H1 (cell line): ENCODE measurements around the gene CDYL.

Source experiments
- CHD2 ChIP-seq: IDR thresholded peaks from 2 replicates; pipeline ENCODE4 v1.6.1; 2012; ENCODE audit warnings: low read length, improper control_type of control experiment
- POLR2A ChIP-seq, 2 experiments: IDR thresholded peaks; 1 replicate in 1 of 2; 2 replicates in 1 of 2; pipeline ENCODE4 v1.6.1; 2011; ENCODE audit warnings: low read depth in 2 of 2, low read length in 2 of 2, mild to moderate bottlenecking in 2 of 2; ENCODE audit errors: control extremely low read depth in 1 of 2
- POLR2AphosphoS5 ChIP-seq: IDR thresholded peaks from 2 replicates; pipeline ENCODE4 v1.6.1; 2011; ENCODE audit warnings: low read depth, low read length
- RFX5 ChIP-seq: IDR thresholded peaks from 2 replicates; pipeline ENCODE4 v1.6.1; 2011; ENCODE audit warnings: low read depth, low read length, improper control_type of control experiment, borderline replicate concordance
- SP4 ChIP-seq: IDR thresholded peaks from 2 replicates; pipeline ENCODE4 v1.6.1; 2012; ENCODE audit warnings: low read length, inconsistent platforms
- TAF1 ChIP-seq: IDR thresholded peaks from 2 replicates; pipeline ENCODE4 v1.6.1; 2011; ENCODE audit warnings: mild to moderate bottlenecking, low read depth, low read length
- ZNF274 ChIP-seq: IDR thresholded peaks from 2 replicates; pipeline ENCODE4 v1.7.0; 2012; ENCODE audit warnings: low read length, borderline replicate concordance; ENCODE audit errors: extremely low read depth
- TF ChIP-seq, protein P1 (sequence below), 3 experiments: IDR thresholded peaks; 1 replicate in 2 of 3; 2 replicates in 1 of 3; pipeline versions ENCODE4 v1.5.1 to v1.6.1; 2011; ENCODE audit warnings: low read length in 3 of 3, mild to moderate bottlenecking in 3 of 3, inconsistent platforms in 2 of 3, low read depth in 1 of 3, moderate library complexity in 1 of 3; ENCODE audit not compliant: insufficient read depth in 1 of 3; ENCODE audit errors: control extremely low read depth in 1 of 3
- TF ChIP-seq, protein P2 (sequence below): IDR thresholded peaks from 2 replicates; pipeline ENCODE4 v1.6.1; 2012; ENCODE audit warnings: low read length, inconsistent platforms

DNA sequence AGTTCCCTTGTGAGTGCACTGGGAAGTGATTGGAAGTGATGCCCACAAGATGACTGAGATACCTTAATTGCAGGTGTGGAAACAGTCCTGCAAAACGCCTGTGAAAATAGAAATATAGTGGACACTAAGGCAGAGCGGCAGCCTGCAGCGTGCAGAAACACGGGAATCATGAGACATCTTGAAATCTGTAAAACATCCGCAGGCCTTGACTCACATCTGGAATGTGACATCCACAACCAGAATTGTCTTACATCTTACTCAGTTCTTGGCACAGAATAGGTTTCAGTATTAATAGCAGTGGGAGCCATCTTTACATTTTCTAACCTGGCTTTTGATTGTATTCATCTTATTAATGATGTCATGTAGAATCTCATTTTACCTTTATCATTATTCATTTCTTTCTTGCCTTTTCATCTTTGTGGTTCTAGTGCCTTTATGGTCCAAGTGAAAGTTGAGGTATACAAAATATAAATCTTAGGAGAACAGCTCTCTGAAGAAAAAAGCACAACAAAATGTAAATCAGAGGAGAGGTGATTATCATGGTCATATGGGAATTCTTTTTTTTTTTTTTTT lies 44.6 kb downstream of the CDYL start:
- TF ChIP-seq TAF1 (no peak), POLR2A (IDR thresholded peaks at IDR 0.05; ENCODE audit: control extremely low read depth in 1 of 2, low read depth in 2 of 2, low read length in 2 of 2) (no peak), POLR2AphosphoS5 (no peak), RFX5 (no peak), CHD2 (no peak), SP4 (no peak), ZNF274 (no peak)
- TF ChIP-seq, protein P1, sequence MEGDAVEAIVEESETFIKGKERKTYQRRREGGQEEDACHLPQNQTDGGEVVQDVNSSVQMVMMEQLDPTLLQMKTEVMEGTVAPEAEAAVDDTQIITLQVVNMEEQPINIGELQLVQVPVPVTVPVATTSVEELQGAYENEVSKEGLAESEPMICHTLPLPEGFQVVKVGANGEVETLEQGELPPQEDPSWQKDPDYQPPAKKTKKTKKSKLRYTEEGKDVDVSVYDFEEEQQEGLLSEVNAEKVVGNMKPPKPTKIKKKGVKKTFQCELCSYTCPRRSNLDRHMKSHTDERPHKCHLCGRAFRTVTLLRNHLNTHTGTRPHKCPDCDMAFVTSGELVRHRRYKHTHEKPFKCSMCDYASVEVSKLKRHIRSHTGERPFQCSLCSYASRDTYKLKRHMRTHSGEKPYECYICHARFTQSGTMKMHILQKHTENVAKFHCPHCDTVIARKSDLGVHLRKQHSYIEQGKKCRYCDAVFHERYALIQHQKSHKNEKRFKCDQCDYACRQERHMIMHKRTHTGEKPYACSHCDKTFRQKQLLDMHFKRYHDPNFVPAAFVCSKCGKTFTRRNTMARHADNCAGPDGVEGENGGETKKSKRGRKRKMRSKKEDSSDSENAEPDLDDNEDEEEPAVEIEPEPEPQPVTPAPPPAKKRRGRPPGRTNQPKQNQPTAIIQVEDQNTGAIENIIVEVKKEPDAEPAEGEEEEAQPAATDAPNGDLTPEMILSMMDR (IDR thresholded peaks at IDR 0.05; ENCODE audit: control extremely low read depth in 1 of 3, insufficient read depth in 1 of 3, low read depth in 1 of 3, low read length in 3 of 3), result no peak
- TF ChIP-seq, protein P2, sequence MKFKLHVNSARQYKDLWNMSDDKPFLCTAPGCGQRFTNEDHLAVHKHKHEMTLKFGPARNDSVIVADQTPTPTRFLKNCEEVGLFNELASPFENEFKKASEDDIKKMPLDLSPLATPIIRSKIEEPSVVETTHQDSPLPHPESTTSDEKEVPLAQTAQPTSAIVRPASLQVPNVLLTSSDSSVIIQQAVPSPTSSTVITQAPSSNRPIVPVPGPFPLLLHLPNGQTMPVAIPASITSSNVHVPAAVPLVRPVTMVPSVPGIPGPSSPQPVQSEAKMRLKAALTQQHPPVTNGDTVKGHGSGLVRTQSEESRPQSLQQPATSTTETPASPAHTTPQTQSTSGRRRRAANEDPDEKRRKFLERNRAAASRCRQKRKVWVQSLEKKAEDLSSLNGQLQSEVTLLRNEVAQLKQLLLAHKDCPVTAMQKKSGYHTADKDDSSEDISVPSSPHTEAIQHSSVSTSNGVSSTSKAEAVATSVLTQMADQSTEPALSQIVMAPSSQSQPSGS, result no peak
